ENCODE results near the gene WDR45. TPM values are rescaled to one million over a fixed set of nuclear protein-coding genes. Genes with fewer than 3 reads are reported as not detected.

Gene WDR45
- total and polyA plus RNA-seq, 2 of the 13 experiments (the other 11 are each of a cell fraction or from before 2014, with no cell fraction given) = 16.4 to 65.5 TPM

DNA sequence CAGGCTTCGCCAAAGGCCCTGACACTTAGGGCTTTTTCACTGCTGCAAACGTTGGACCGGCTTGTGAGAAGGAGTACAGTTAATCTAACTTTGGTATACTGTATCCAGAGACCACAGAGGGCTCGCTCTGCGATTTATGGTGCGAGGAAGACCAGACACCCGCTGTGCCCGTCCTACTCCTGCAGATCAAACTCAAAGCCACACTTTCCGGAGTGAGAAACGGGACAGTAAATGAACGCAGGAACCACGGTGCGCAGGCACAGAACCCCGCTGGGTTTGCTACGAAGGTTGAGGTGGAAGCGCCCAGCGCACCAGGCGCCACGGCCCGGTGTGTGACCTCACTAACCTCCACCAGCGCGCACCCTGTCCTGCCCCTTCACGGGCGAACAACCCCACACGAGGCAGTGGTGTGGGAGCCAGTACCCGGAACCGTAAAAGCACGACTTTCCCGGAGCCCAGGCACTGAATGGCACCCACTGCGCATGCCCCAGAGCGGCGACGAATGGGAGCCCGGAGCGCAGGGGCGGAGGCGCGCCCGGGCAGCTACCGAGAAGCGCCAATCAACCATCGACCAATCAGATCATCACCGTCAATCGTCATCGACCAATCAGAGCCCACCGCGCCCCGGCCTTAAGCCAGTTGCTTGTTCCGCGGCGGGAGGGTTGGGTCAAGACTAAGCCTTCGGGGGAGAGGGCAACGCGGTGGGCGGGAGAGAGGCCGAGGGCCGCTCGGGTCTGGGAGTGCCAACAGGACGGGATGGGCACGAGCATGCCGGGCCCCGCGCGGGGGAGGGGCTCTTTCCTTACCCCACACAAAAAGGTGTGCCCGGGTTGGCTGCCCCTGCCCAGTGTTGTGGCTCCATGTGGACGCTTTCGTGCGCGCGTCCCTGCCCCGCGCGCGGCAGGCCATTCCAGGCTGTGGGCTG, 21.3 kb upstream of the WDR45 start (continued):
- TF ChIP-seq ELF3 (CRISPR knock-in tag; IDR thresholded peaks at IDR 0.05) (peak; percentile 33; the same call in 1 of the 2 replicates), ZNF550 (CRISPR knock-in tag; IDR thresholded peaks at IDR 0.05; ENCODE audit: borderline replicate concordance) (no peak), ZNF589 (CRISPR knock-in tag; conservative IDR thresholded peaks at IDR 0.05) (no peak), SP5 (CRISPR knock-in tag; IDR thresholded peaks at IDR 0.05; ENCODE audit: borderline replicate concordance, low read depth) (no peak), KLF9 (CRISPR knock-in tag; IDR thresholded peaks at IDR 0.05; ENCODE audit: low read depth) (no peak), ZNF777 (CRISPR knock-in tag; IDR thresholded peaks at IDR 0.05) (no peak), KLF11 (CRISPR knock-in tag; IDR thresholded peaks at IDR 0.05) (no peak), SPEN (CRISPR knock-in tag; IDR thresholded peaks at IDR 0.05; ENCODE audit: low read depth) (no peak; the same call in 1 of the 2 replicates), ZNF3 (CRISPR knock-in tag; IDR thresholded peaks at IDR 0.05) (no peak), TARDBP (CRISPR knock-in tag; IDR thresholded peaks at IDR 0.05) (0 out of 2 replicates have a peak, but pooled peaks have one; percentile 32), KAT7 (CRISPR knock-in tag; IDR thresholded peaks at IDR 0.05; ENCODE audit: borderline replicate concordance) (no peak), ZSCAN9 (CRISPR knock-in tag; IDR thresholded peaks at IDR 0.05; ENCODE audit: borderline replicate concordance) (peak; percentile 57; the same call in 1 of the 2 replicates), EZH2 (conservative IDR thresholded peaks at IDR 0.05; ENCODE audit: low read depth, low read length) (no peak), ETV5 (CRISPR knock-in tag; IDR thresholded peaks at IDR 0.05; ENCODE audit: borderline replicate concordance) (no peak), REL (CRISPR knock-in tag; conservative IDR thresholded peaks at IDR 0.05) (no peak), SMARCE1 (IDR thresholded peaks at IDR 0.05; ENCODE audit: borderline replicate concordance) (no peak)
- TF ChIP-seq, protein P1, sequence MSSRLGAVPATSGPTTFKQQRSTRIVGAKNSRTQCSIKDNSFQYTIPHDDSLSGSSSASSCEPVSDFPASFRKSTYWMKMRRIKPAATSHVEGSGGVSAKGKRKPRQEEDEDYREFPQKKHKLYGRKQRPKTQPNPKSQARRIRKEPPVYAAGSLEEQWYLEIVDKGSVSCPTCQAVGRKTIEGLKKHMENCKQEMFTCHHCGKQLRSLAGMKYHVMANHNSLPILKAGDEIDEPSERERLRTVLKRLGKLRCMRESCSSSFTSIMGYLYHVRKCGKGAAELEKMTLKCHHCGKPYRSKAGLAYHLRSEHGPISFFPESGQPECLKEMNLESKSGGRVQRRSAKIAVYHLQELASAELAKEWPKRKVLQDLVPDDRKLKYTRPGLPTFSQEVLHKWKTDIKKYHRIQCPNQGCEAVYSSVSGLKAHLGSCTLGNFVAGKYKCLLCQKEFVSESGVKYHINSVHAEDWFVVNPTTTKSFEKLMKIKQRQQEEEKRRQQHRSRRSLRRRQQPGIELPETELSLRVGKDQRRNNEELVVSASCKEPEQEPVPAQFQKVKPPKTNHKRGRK (CRISPR knock-in tag; IDR thresholded peaks at IDR 0.05) = no peak
- TF ChIP-seq, protein P2, sequence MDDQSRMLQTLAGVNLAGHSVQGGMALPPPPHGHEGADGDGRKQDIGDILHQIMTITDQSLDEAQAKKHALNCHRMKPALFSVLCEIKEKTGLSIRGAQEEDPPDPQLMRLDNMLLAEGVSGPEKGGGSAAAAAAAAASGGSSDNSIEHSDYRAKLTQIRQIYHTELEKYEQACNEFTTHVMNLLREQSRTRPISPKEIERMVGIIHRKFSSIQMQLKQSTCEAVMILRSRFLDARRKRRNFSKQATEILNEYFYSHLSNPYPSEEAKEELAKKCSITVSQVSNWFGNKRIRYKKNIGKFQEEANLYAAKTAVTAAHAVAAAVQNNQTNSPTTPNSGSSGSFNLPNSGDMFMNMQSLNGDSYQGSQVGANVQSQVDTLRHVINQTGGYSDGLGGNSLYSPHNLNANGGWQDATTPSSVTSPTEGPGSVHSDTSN (CRISPR knock-in tag; IDR thresholded peaks at IDR 0.05; ENCODE audit: borderline replicate concordance) = peak; percentile 39; the same call in 1 of the 2 replicates
- TF ChIP-seq, protein P3, sequence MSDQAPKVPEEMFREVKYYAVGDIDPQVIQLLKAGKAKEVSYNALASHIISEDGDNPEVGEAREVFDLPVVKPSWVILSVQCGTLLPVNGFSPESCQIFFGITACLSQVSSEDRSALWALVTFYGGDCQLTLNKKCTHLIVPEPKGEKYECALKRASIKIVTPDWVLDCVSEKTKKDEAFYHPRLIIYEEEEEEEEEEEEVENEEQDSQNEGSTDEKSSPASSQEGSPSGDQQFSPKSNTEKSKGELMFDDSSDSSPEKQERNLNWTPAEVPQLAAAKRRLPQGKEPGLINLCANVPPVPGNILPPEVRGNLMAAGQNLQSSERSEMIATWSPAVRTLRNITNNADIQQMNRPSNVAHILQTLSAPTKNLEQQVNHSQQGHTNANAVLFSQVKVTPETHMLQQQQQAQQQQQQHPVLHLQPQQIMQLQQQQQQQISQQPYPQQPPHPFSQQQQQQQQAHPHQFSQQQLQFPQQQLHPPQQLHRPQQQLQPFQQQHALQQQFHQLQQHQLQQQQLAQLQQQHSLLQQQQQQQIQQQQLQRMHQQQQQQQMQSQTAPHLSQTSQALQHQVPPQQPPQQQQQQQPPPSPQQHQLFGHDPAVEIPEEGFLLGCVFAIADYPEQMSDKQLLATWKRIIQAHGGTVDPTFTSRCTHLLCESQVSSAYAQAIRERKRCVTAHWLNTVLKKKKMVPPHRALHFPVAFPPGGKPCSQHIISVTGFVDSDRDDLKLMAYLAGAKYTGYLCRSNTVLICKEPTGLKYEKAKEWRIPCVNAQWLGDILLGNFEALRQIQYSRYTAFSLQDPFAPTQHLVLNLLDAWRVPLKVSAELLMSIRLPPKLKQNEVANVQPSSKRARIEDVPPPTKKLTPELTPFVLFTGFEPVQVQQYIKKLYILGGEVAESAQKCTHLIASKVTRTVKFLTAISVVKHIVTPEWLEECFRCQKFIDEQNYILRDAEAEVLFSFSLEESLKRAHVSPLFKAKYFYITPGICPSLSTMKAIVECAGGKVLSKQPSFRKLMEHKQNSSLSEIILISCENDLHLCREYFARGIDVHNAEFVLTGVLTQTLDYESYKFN (CRISPR knock-in tag; conservative IDR thresholded peaks at IDR 0.05) = peak; percentile 7; the same call in 1 of the 2 replicates
